ENCODE measurements around the gene ARHGAP4. TPM values are rescaled to one million over a fixed set of nuclear protein-coding genes. Genes with fewer than 3 reads are reported as not detected.

Gene ARHGAP4
- polyA plus RNA-seq, 3 donors, result 51.5 to 508 (median 64.4) TPM

DNA sequence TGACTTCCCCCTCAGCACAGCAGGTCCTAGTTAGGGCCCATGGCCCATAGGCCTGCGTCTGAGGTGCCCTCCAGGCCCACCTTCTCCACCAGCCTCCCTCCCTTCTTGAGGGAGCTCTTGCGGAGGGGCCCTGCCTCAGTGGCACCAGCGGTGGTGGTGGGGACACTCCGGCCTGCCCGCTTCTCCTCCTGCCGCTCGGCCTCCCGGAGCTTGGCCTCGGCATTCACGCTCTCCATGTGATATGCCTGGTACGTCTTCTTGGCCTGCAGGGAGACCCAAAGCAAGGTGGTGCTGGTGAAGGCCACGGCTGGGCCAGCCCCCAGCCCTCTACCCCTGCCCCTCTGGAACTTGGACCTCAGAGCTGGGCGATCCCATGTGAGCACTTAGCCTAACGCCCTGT, 5.5 kb downstream of the ARHGAP4 start:
- intact Hi-C loops (cut with micrococcal nuclease), result loop anchor here (10.0 kb wide), 2 partner anchors 126 to 156 kb away; partner anchors contain the start of genes IDH3G (in 1 of the 2), PLXNB3 (in 1 of the 2) and SSR4 (in 1 of the 2)
- peak overlapping the region in 1 of 7 donors; percentile 57 for H3K27ac Mint-ChIP-seq
- TF ChIP-seq, protein P1, sequence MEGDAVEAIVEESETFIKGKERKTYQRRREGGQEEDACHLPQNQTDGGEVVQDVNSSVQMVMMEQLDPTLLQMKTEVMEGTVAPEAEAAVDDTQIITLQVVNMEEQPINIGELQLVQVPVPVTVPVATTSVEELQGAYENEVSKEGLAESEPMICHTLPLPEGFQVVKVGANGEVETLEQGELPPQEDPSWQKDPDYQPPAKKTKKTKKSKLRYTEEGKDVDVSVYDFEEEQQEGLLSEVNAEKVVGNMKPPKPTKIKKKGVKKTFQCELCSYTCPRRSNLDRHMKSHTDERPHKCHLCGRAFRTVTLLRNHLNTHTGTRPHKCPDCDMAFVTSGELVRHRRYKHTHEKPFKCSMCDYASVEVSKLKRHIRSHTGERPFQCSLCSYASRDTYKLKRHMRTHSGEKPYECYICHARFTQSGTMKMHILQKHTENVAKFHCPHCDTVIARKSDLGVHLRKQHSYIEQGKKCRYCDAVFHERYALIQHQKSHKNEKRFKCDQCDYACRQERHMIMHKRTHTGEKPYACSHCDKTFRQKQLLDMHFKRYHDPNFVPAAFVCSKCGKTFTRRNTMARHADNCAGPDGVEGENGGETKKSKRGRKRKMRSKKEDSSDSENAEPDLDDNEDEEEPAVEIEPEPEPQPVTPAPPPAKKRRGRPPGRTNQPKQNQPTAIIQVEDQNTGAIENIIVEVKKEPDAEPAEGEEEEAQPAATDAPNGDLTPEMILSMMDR (IDR thresholded peaks at IDR 0.05), result no peak
- H3K36me3 Mint-ChIP-seq, result peaks cover 35 to 57% of the 10 kb centered on the region in 2 donors
- Histone ChIP-seq H3K4me1 (ENCODE audit: control insufficient read depth in 1 of 2, insufficient read depth in 2 of 2, low read length in 2 of 2) (peaks cover 28 to 40% of the 10 kb centered on the region in 2 donors), H3K36me3 (replicated peaks in 1 of 2; ENCODE audit: control insufficient read depth in 1 of 2, insufficient read depth in 2 of 2, low read length in 2 of 2) (peaks cover 45 to 54% of the 10 kb centered on the region in 2 donors), H3K9ac (ENCODE audit: insufficient read depth, low read length, poor library complexity, severe bottlenecking) (no peak overlapping the region), H4K20me1 (ENCODE audit: insufficient read depth, low read length) (peaks cover 95% of the 10 kb centered on the region), H3K79me2 (ENCODE audit: insufficient read depth, low read length) (peaks cover 65% of the 10 kb centered on the region), H3K9me3 (replicated peaks in 1 of 2; ENCODE audit: control insufficient read depth in 1 of 2, insufficient read depth in 1 of 2, low read length in 2 of 2) (no peaks in the 10 kb centered on the region), H3K4me2 (replicated peaks; ENCODE audit: extremely low read depth, low read length, poor library complexity, severe bottlenecking) (no peak overlapping the region), H3K27me3 (ENCODE audit: control insufficient read depth in 2 of 2, insufficient read depth in 2 of 2, low read length in 2 of 2) (no peaks in the 10 kb centered on the region), H3K4me3 (replicated peaks in 1 of 3; ENCODE audit: low read depth in 2 of 3, low read length in 3 of 3) (no peak overlapping the region), H3K27ac (ENCODE audit: low read depth in 1 of 2, low read length in 2 of 2) (no peak overlapping the region), H2AFZ (ENCODE audit: insufficient read depth, low read depth, low read length, poor library complexity, severe bottlenecking) (no peak overlapping the region)
- H3K9me3 Mint-ChIP-seq, result peaks cover 0 to 3% (median 0%) of the 10 kb centered on the region in 7 donors
- 92% methylated on average over 5 of the region's 14 CpGs for whole genome bisulfite sequencing (ENCODE audit: insufficient coverage)
- no peak for DNase-seq
- peaks cover 0 to 57% (median 0%) of the 10 kb centered on the region in 3 donors for H3K27me3 Mint-ChIP-seq (ENCODE audit: low read depth in 3 of 3)
- no peak overlapping the region for H3K4me3 Mint-ChIP-seq
- peaks cover 27% of the 10 kb centered on the region for H3K4me1 Mint-ChIP-seq

DNA sequence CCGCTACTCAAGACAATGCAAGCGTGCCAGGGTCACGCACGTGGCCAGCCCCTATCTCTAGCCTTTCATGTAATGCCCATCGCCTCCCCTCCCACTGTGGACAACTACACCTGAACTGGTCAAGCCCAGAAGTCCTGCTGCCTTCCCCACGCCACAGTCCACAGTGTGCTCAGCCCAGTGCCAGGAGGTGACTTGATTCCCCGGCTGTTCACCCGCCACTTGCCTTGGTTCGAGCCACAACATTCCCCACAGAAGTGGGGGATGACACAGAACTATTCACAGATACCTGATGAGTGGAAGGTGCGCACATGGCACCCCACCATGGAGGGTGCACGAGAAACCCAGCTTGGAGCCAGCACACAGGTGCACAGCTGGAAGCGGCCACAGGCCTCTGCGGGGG, 6.8 kb downstream of the ARHGAP4 start:
- H2AFZ ChIP-seq (ENCODE audit: insufficient read depth, low read depth, low read length, poor library complexity, severe bottlenecking), result no peak overlapping the region
- Mint-ChIP-seq H3K9me3 (peaks cover 0 to 3% (median 0%) of the 10 kb centered on the region in 7 donors), H3K27me3 (ENCODE audit: low read depth in 3 of 3) (peaks cover 0 to 64% (median 0%) of the 10 kb centered on the region in 3 donors), H3K4me1 (peaks cover 23% of the 10 kb centered on the region), H3K4me3 (no peak overlapping the region), H3K27ac (peak overlapping the region in 3 of 7 donors; percentile 10 to 44 (median 23)), H3K36me3 (peaks cover 39 to 67% of the 10 kb centered on the region in 2 donors)
- H3K4me1 ChIP-seq (ENCODE audit: control insufficient read depth in 1 of 2, insufficient read depth in 2 of 2, low read length in 2 of 2), result peaks cover 22 to 28% of the 10 kb centered on the region in 2 donors
- no peaks in the 10 kb centered on the region for H3K9me3 ChIP-seq (replicated peaks in 1 of 2; ENCODE audit: control insufficient read depth in 1 of 2, insufficient read depth in 1 of 2, low read length in 2 of 2)
- TF ChIP-seq, protein P1 (IDR thresholded peaks at IDR 0.05), result no peak
- no peak for DNase-seq
- H3K9ac ChIP-seq (ENCODE audit: insufficient read depth, low read length, poor library complexity, severe bottlenecking), result no peak overlapping the region
- no peak overlapping the region for H3K4me2 ChIP-seq (replicated peaks; ENCODE audit: extremely low read depth, low read length, poor library complexity, severe bottlenecking)
- intact Hi-C loops (cut with micrococcal nuclease), result loop anchor here in 1 of 2 donors (5.0 kb wide), 1 partner anchor 33 kb away; no protein-coding TSS in a partner anchor
- peaks cover 52 to 61% of the 10 kb centered on the region in 2 donors for H3K36me3 ChIP-seq (replicated peaks in 1 of 2; ENCODE audit: control insufficient read depth in 1 of 2, insufficient read depth in 2 of 2, low read length in 2 of 2)
- no peaks in the 10 kb centered on the region for H3K27me3 ChIP-seq (ENCODE audit: control insufficient read depth in 2 of 2, insufficient read depth in 2 of 2, low read length in 2 of 2)
- peaks cover 94% of the 10 kb centered on the region for H4K20me1 ChIP-seq (ENCODE audit: insufficient read depth, low read length)
- peaks cover 52% of the 10 kb centered on the region for H3K79me2 ChIP-seq (ENCODE audit: insufficient read depth, low read length)
- H3K4me3 ChIP-seq (replicated peaks in 1 of 3; ENCODE audit: low read depth in 2 of 3, low read length in 3 of 3), result no peak overlapping the region
- H3K27ac ChIP-seq (ENCODE audit: low read depth in 1 of 2, low read length in 2 of 2), result no peak overlapping the region
- WGBS (ENCODE audit: insufficient coverage), result 100% methylated on average over 4 of the region's 13 CpGs
